GM18520 (cell line): ENCODE results near the gene ABLIM1.

Experiments used
- ATAC-seq: cut with Tn5 transposase; IDR thresholded peaks from one replicate; pipeline ENCODE4 v1.9.1; 2021; ENCODE audit not compliant: unreplicated experiment

Gene ABLIM1

DNA sequence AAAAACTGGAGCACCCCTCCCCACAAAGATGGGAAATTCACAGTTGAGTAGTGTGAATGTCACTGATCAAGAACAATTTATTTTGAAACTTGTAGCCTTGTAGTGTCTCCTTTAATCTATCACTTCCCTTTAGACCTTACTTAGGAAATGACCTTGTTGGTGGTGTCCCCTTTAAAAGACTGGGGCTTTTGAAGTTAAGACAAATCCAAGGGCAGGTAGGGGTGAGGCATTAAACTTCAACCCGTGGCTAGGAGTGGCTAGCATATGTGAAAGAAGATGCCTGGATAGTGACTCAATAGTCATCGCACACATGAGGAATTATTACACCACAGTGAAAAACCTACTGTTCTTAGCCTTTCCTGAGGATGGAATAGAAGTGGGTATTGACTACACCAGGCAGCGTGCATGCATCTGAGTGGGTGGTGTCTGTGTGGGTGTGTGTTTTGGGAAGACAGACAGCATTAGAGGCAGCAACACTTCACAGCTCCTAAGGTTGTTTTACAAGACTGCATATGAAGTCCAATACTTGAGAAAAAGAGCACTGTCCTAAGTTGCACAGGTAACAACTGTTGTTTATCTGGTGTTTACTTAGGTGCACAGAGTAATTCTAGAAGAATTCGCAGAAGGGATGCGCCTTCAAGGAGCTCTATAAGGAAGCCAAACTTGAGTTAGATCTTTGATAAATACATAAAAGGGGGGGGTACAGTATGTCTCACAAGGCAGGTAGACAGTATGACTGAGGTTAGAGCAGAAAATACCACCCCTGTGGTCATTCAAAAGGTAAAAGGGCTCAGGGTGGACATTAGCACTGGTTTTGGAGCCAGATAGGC lies 32.9 kb downstream of the ABLIM1 start:
- ATAC-seq: no peak

DNA sequence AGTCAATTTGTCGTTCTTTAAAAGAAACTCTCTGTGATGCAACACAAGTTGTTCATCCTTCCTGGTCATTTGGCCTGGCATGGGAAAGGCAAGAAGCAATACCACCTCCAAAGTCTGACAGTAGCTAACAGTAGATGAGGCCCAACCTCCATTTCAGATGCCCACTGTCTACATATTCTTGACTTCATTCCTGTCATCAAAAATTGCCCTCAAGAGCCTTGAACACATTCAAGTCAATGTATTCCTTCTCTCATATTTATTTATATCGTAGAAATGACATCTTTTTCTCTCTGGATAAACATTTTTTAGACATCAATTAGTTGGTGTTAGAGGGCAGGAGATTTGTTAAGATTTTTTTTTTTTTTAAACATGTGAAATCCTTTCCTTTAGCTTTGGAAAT lies 33.7 kb downstream of the ABLIM1 start:
- ATAC-seq: no peak

DNA sequence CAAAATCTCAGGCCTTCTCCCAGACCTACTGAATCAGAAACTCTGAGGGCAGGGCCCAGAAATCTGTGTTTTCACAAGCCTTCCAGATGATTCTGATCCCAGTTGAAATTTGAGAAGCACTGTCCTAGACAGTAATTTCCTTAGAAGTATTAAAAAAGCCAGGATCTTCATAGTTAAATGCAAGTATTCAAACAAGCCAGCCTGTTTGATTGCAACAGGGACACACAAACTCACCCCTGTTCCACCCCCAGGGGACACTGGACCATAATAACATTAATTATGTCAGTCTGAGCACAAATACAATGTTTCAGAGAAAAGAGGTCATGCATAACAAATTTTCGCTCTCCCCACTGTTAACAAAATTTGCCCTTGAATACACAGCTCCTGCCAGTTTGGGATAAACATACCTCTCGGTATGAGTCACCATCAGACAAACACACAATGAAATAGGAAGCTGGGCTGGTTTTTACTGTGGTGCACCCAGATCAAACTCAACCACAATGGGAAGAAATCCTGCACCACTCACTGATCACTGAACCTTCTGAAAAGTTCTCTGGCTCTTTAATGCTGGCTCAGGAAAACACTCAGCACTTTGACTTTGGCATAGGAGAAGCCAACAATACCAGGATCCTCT lies 34.3 kb downstream of the ABLIM1 start:
- no peak for ATAC-seq

DNA sequence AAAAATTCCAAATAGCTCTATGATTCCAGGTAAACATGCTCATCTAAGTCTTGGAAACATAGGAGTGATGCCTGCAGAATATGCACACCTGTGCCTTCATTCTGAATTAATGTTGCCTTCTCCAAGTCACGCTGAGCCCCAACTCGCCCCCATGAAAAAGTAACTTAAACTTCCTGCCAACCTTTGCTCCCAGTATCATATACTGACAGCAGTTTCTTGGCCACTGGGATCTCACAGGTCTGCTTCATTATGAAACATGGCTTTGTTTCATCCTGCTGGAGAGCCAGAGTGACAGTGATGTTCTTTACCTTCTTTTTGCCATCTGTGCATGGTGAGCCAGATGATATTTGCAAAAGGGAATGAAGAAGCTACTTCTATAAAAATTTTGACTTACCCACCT lies 34.9 kb downstream of the ABLIM1 start:
- no peak for ATAC-seq

DNA sequence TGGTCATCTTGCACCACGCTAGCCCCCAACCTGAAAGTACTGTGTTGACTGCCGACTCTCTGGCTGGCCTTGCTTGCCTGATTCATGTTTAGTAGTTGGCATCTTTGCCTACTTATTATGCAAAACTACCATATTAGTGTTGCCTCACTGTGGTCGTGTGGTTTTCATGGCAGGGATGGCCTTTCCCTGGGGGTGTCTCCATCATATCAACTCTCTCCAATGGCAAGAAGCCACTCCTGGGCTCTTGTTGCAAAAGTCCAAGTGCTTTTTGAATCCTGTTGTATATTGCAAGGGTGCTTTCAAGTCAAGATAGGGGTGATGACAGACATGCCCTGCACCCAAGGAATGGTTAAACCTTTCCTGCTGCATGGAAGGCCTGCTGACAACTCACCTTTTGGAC lies 39.4 kb downstream of the ABLIM1 start:
- no peak for ATAC-seq

DNA sequence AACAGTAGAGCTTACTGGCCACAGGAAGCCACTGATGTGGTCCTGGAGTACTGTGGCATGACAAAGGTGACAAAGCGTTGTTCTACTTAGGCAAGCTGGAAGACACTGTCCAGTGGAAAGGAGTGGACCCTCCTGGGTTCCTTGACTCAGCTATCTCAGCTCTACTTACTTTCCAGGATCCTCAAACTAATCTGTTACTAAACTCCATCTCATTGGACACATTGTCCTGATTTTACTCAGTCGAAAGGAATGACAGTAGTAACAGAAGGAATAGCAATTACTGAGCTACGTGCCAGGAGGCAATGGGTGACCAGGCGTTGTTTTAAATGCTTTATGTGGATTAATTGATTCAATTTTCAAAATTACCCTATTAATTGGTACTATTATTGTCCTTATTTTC lies 41.6 kb downstream of the ABLIM1 start:
- no peak for ATAC-seq

DNA sequence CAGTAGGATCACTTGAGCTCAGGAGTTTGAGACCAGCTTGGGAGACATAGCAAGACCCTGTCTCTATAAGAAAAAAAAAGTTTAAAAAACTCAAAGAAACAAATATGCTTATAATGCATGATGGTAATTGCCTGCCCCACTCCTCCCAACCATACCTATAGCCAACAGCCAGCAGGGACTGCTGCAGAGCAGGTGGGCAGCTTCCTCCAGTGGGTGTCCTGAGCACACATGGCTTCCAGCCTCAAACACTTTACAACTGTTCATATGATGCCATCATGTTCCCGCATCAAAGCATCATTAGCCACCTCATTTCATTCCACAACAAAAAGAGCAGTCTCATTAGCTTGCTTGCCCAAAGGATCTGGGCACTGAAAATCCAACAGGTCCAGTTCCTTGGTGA lies 42.0 kb downstream of the ABLIM1 start:
- no peak for ATAC-seq

DNA sequence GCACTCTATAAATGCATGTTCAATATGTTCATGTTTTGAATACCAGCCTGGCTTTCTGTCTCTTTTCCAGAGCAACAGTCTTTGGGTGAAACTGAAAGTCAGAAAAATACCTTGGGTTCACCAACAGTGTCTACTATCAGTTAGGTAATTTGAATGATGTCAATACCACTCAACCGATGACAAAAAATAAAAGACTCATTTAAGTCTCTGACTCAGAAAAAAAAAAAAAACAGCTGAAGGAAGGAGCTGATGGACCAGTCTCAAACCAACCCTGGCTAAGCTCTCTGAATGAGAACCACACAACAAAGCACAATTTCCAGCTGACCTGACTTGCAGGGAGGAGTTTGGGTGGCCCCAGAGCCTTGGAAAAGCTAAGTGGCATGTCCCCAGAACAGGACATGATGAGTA lies 42.5 kb downstream of the ABLIM1 start:
- peak; percentile 91 for ATAC-seq

DNA sequence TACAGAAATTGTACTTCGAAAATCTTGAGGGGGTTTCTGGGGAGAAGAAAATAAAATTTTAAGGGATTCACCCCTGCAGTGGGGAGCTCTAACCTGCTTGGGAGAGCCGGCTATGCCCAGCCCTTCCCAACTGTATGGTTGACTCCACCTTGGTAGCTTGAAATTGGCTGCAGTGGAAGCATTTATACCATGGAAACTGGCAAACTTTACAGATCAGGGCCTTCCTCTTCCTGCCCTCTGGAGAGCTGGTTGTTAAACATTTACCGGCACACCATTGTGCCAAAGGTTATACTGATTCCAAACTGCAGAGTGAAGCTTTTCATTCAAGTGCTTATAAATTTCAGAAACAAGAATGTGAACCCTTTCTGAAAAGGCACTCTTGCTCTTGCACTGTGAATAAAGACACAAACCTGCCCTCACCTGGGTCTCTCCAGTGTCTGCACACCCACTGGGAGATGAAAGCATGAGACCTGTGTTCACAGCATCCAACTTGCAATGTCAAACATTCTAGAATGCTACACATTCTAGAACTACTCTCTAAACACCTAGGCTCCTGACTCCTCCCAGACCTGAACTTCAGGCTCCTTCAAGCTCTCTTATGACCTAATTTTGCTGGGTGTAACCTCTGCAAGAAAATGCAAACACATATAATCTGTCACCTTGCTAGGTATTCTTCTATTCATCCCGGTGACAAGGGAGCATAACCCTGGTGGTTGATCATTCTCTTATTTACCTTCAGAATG lies 44.7 kb downstream of the ABLIM1 start:
- ATAC-seq: no peak

DNA sequence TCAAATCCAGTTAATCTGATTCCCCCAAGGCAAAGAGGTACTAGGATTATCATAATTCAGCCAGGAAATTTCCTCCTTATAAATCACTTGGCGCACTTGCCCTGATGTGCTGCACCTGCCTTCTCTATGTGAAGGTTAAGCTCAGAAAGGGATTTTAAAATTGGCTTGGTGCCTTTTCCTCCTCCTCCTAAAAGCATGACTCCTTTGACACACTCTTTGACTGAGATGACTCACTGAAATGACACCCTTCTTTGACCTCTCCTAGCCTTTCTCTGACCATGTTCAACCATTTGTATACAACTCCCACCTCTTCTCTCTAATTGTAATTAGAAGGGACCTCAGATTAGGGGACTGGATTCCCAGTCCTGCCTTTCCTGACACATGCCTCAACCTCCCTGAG lies 46.5 kb downstream of the ABLIM1 start:
- ATAC-seq: no peak

DNA sequence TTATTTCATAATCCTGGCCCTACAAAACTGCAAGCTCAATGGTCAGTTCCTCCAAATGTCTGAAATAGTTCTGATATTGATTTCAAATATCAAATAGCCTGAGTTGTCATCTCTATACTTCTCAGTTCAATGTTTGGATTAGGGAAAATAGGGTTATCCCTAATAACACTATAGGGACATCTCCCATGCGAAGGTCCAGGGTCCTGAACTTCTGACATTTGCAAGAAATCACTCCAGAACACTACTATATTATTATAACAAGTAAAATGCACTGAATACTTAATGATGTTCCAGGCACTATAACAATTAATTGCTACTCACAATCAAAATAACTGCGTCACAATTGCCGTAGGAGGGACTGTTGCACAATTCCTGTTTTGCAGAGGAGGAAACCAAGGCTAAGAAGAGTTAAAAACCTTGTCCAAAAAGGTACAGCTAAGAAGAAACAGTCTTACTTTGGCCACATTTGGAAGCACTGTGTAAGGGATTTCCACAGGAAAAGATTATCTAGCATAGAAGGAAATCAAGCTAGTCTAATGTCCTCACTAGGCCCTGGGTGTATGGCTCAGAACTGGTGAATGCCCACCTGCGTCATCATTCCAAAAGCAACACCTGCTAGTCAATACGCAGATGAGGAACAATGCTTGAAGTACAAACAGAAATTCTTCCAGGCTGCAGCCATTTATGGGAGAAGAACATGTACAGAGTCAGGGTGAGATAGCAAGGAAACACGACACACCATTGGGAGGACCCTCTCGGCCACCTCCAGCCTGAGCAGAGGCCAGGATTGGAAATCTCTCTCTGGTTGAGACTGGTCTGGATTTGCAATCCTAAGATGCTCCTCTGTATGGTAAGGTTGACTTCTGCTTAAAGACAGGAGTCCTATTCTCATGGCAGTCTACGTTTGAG lies 48.3 kb downstream of the ABLIM1 start:
- ATAC-seq: no peak

DNA sequence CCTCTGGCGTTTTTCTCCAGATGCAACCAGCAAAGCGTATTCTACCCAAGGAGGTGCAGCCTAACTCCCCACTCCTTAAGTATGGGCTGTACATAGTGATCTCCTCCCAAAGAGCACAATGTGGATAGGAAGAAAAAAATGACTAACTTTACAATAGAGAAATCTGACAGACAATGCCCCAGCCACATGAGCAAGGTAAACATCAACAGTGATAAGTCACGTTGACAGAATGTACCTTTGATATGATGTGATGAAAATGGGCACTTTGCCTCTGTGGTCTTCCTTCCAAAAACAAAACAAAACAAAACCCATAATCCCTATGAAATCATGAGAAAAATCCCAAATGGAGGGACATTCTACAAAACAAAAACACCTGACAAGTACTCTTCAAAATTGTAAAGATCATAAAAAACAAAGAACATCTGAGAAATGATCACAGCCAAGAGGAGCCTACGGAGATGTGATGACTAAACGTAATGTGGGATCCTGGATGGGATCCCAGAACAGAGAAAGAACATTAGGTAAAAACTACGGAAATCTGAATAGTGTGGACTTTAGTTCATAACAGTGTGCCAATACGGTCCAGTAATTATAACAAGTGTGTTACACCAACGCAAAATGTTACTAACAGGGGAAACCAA lies 50.6 kb downstream of the ABLIM1 start:
- no peak for ATAC-seq

DNA sequence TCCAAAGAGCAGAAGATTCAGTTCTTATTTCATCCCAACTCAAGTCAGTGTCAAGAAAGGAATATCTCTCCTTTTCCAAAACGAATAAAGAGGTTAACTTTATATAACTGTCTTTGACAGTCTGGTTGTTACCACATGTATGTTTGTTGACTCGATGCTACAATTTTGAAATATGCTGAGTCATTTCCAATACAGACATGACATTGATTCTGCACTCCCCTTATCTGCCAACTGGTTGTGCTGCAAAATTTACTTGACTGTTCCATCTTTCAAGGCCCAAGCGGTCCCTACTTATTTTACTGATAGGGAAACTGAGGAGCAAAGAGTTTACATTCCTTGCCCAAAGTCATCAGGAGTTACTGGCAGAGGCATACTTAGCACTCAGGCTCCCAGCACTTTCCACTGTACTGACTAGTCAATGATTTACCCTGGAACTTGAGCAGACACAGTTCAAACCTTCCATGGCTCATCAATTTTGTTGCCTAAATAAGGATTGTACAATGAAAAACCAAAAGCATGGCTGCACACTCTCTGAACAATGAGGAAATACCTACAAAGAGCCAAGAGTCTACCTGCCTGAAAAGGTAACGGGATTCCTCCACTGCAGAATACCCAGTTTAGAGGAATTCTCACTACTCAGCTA lies 52.8 kb downstream of the ABLIM1 start:
- no peak for ATAC-seq

DNA sequence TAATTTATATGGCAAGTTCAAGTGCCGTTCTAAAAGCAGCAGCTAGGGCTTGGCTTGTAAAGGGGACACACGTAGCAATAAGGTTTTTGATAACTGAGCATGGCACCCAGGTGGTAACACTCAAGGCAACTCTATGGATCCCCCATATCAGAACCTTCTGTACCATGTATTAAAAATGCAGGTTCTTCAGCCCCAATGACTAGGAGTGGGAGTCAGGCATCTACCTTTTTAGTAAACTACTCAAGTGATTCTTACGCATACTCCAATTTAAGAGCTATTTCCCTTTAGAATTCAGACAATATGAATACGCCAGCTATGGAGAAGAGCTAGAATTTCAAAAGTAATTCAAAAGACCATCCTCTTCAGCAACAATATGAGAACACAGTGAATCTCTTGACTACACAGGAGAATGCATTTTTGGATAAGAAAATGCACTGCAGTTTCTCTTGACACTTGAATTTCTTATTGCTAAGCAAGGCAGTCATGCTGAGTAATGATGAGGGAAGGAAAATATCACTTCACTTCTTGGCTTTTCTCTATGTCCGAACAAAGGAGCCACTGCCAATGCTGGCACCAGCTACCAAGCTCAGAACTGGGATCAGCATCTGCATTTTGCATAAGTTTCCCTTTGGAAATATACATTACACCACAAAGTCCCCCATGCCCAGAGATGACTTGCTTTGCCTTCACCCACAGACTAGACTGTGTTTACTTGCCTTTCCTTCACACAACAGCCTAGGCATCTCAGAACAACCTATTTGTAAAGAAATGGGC lies 53.5 kb downstream of the ABLIM1 start:
- no peak for ATAC-seq

DNA sequence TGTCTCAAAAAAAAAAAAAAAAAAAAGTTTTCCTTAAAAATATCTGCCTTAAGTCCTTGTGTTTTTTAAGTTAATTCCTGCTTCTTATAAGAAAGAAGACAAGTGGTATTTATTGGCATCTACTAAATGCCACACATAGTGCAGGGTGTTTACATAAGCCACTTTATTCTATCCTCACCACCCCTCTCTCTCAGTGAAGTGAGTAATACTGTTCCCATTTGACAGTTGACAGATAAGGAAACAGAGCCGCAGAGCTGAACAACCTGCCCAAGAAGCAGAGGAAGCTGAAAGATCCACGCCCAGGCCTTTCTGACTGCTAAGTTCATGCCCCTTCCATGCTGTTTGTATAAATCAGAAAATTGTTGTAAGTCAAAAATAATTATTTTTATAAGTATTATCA lies 54.1 kb downstream of the ABLIM1 start:
- no peak for ATAC-seq

DNA sequence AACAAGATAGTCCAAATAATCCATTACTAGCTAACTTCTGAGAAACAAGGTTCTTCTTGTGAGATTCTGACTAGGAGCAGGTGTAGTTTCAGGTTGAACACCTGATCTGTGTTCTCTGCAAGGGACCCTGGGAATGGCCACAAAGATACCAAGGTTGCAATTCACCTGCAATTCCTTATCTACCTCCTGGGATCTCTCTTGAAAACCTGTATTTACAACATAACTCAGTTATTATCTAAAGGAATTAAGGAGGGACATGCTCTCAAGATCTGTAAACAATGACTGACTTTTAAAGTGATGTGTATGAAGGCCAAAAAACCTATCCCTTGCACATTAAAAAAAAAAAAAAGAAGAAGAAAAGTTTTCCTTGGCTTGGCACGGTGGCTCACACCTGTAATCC lies 54.8 kb downstream of the ABLIM1 start:
- no peak for ATAC-seq

DNA sequence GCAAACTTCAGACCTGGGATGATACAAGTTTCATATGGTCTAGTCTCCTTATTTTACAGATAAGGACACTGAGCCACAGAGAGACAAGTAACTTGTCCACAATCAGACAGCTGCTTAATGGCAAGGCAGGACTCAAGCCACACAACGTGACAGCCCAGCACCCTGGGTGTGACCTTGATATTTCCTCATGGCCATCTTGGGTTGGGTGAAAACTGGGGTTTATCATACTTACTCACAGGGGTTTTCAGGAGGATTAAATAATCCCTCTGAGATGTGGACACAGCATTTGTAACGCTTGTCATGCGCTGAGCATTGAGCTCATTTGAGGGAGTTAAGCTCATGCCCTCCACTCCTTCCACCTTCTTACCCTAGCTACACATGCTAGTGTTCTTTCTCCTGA lies 58.0 kb downstream of the ABLIM1 start:
- no peak for ATAC-seq

DNA sequence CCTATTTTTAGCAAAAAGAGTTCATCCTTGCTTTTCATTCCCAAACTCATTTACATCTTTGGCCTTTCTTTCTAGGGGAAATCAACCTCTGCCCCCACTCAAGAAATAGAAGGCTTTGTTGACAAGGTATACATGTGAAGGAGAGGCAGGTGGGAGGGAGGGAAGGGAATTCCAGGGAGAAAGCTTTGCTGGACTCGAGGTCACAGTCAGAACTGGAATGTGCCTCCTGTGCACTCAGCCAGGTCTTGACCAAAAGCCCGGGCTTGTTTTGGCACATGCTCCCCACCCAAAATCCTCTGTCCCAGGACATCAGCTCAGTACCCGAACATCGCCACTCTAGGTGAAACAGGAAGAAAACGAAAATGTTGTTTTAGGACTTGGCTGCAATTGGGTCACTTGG lies 61.3 kb downstream of the ABLIM1 start:
- no peak for ATAC-seq

DNA sequence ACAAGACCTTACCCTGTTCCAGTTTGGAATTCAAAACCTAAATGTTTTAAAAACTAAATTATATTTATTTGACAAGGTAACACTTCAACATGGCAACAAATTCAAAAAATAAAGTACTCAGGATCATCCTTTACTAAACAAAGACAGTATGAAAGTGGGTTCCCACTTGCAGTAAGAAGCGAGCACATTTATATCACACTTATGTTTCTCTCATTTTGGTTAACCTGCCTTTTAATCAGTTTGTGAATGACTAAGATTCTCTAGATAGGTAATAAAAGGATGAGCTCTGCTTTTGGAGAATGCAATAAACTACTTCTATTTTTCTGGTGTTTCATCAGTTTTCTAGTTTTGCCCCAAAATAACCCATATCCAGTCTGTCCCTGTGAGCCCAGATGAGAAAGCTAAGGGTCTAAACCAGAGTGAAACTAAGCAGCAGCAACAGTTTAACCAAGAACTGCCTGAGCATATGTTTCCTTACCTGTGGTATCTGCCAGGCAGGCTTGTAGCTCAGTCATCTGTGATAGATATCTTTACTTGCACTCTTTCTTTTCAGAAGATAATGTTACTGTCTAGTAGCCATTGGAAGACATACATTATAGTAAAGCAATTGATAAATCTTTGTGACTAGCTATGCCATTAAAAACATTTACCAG lies 64.1 kb downstream of the ABLIM1 start:
- no peak for ATAC-seq
